G401.6 (cell line): Measurements from ENCODE around the gene DNAJC18.

Experiments used
- FAIRE-seq: peaks from 2 replicates; lab custom pipeline; 2012; peaks lifted over from hg19 to GRCh38; lab: Jason Lieb, UNC

The DNAJC18 gene

DNA sequence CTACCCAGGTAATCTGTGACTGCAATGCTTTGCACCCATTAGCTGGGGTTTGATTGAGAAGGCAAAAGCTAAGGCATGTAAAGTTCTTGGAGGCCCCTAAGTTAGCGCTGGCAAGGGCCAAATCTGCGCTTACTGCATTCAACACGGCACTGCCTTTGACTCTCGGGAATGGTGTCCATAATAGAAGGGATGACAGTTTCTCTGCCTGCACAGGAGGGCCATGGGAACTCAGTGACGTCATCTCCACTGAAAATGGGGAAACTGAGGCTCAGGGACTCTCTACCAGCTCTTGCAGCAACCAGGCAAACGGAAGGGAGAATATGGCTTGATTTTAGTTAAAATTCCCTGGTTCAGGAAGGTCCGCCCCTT, 35.9 kb downstream of the DNAJC18 start:
- FAIRE-seq, result no peak

DNA sequence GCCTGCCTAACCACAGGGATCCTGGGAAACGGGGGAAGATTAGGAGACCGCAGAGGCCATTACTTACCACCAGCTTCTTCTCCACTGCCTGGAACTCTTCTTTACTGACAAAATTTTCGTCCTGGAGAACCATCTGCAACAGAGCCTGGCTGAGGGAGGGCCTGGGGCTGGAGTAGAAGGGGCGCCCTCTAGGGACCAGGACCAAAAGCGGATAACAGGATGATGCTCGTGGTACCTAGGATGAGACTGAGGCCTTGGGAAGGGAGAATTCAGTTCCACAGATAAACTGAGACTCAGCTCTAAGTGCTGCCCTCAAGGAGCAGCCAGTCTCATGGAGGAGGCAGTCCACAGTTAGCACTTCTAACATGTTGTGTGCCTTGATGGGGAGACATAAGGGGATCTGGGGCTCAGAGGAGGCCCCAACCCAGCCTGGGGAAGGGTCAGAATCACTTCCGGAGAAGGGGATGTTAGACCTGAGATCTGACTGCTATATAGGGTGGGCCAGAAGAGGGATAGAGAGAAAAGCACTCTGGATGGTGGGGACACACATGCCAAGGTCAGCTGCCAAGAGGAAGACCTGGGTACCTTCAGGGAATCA, 36.7 kb downstream of the DNAJC18 start:
- FAIRE-seq, result no peak

DNA sequence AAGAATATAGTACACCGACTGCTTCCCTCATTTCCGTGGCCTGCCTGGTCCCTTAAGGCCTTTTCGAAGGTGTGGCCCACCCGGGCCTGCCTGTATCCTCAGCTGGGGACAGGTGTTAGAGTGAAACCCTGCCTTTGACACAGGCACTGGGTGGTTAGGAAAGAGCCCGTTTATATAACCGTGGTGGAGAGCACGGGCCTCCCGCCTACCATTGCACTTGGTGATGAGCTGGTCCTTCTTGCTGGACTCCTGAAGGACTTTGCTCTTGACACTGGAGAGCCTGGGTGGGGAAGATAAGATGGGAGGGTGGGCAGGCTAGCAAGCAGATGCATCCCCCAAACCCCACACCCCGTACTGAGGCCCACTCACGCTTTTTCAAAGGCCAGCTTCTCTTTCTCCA, 37.8 kb downstream of the DNAJC18 start:
- FAIRE-seq, result no peak

DNA sequence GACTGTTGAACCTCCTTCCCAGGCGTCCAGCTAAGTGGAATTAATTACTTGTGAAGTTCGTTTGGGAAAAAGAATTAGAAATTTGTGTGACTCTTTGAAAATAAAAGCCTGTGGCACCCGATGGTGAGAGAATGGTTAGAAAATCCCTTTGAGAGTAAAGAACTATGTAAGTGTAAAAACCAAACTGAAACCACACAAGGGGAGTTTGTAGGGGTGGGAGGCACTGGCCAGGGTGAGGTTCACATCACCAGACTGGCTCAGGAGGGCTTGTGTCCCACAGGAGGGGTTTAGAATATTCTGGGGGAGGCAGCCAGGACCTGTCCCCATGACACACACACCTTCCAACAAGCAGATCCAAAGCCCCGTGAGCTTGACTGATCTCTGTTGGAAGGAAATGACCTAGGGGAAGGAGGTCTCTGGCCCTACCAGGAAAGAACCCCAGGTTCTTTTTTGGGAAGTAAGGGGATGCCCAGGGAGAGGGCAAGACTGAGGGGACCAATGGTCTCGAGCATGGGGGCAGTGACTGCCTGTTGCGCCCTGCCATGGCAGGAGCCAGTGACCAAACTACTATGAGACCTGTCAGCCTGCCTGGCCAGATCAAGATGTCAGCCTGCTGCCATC, 39.7 kb downstream of the DNAJC18 start:
- no peak for FAIRE-seq

DNA sequence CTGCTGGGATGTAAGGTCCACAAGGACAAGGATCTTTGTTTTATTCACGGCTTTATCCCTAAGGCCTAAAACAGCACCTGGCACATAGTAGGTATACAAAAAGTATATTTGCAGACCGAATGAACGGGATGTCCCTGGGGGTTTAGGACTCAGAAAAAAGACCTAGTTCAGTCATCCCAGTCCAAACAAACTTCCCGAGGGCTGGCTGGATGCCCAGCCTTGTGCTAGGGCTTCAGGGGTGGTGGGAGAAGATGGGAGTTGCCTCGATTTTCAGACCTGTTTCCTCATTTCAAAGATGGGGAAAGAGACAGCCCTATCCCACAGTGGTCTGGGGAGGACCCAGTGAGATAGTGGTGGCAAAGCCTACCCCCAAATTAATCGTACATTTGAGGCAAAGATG, 41.4 kb downstream of the DNAJC18 start:
- no peak for FAIRE-seq

DNA sequence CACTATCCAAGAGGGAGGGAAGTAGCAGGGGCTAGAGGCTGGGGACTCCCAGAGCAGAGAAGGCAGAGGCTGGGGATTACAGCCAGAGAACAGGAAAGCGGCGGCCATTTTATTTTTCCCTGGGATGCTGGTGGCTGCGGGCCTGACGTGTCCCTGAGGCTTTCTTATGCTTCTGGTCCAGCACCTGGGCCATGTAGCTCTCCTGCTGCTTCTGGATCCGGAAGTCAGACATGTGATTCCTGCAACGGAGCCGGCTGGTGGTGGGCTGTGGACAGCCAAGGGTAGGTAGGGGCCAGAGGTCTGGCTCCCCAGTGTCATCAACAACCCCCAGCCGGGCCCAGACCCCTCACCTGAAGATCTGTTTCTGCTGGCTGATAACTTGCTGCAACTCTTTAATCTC, 42.6 kb downstream of the DNAJC18 start:
- no peak for FAIRE-seq

GRCh38 chr5:139395844-139396640, 43.3 kb downstream of the DNAJC18 start:
- FAIRE-seq, result no peak

DNA sequence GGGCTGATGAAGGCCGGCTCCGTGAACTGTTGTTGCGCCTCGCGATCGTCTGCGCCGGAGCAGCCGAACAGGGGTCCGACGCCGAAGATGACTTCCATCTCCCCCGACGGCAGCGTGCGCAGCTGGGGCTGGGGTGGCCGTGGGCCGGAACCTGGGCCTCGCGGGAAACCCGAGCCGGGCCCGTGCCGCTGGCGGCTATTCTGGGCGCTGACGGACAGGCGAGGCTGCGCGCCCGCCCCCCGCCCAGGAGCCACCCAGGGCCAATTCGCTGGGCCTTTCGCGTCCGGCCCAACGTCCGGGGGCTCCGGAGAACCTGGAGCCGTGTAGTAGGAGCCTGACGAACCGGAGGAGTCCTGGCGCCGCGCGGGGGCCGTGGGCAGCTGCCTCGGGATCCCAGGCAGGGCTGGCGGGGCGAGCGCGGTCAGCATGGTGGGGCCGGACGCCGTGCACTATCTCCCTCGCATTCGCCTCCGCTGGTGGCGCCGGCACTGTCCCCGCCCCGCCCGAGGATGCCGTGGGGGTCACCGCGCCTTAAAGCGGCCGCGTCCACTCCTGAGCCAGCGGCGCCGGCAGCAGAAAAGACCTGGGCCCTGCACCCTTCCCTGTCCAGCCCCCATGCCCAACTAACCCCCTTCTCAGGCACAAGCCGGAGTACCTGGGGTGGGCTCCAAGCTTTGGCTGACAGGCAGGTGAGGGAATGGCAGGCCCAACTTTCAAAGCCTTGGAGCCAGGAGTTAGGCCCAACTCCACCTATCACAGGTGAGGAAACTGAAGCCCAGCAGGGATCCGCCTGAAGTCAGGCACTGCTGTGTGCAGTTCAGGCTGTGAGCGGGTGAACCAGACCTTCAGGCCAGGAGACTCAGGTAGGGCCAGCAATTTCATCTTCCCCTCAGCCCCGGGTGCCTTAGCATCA, 44.4 kb downstream of the DNAJC18 start, which contains the start of gene PROB1:
TSS of gene PROB1 (minus strand) at position 451 of the 913 bp plus-strand sequence. CDS start at position 428, 23 bp downstream.
- no peak for FAIRE-seq

- no peak for FAIRE-seq
Measured at GRCh38 chr5:139394123-139394653, 45.1 kb downstream of the DNAJC18 start.

DNA sequence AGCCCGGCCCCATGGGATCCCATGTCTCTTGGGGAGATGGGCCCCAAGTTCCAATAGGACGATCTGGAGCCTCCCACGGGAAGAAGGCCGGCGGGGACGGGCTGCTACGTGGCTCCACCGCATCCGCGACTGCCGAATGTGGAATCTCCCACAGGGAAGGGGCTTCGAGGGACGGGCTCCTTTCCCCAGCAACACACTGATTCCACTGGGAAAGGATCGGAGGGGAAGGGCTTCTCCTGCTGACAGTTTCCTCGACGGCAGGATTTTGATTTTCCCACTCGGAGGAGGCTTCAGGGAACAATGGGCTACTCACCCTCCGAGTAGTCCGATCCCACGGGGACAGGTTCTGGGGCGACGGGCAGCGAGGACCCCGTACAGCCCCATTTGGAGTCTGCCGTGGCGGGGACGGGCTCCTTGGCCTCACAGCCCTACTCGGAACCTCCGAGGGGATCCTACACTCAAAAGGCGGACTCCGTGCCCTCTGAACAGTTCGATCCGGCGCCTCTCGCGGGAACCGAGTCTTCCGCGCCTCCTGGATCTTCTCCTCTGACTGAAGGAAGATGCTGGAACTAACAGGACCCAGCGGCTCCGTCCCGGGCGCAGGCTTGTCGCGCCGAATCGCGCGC, 45.7 kb downstream of the DNAJC18 start:
- no peak for FAIRE-seq

- FAIRE-seq, result no peak
Measured at GRCh38 chr5:139392678-139393496, 46.4 kb downstream of the DNAJC18 start.

- no peak for FAIRE-seq
Measured at GRCh38 chr5:139392324-139392677, 47.0 kb downstream of the DNAJC18 start.

GRCh38 chr5:139391570-139392323, 47.6 kb downstream of the DNAJC18 start:
- no peak for FAIRE-seq

DNA sequence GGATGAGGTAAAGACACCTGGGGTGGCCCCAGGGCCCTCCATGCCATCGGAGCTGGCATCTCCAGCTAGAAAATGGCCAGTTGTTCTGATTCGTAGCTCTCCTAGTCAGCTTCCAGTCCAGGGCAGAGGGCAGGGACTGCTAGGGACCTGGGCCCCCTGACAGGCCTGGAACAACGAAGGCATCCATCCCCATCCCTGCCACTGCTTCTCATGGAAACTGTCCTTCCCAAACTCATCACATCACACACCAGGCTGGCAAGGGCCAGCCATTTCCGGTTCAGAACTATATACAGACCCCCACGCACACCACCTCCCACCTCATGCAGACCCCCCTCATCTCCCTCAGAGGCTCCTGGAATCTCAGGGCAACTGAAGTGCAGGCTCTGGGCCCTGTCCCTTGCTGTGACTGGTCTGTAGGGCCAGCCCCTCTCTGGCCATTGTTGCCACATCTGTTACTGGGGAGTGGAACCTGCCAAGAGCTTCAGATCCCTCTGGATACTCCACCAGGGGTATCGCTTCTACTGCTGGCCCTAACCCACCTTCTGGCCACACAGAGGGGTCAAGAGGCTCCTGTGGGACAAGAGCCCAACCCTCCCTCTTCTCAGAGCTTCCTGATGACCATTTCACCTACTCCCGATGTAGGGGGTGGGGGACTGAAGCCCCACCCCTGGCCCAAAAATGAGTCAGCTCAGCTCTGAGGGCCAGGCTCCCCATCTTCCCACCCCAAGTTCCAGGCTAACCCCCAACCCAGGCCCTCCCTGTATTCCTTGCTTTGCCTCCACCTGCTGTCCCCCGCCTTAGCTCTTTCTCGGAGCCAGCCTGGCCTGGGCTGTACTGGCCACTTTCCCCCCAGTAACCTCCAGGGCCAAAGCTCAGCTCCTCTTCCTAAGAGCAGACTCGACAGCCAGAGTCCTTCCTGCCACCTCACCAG, 48.4 kb downstream of the DNAJC18 start:
- FAIRE-seq, result no peak

- no peak for FAIRE-seq
Measured at GRCh38 chr5:139389701-139390638, 49.4 kb downstream of the DNAJC18 start, which contains the start of gene MZB1. TSS of gene MZB1 (minus strand) at chr5:139389913. CDS start at chr5:139389856, 57 bp downstream.

- FAIRE-seq, result no peak
Measured at GRCh38 chr5:139388198-139388821, 51.0 kb downstream of the DNAJC18 start.

DNA sequence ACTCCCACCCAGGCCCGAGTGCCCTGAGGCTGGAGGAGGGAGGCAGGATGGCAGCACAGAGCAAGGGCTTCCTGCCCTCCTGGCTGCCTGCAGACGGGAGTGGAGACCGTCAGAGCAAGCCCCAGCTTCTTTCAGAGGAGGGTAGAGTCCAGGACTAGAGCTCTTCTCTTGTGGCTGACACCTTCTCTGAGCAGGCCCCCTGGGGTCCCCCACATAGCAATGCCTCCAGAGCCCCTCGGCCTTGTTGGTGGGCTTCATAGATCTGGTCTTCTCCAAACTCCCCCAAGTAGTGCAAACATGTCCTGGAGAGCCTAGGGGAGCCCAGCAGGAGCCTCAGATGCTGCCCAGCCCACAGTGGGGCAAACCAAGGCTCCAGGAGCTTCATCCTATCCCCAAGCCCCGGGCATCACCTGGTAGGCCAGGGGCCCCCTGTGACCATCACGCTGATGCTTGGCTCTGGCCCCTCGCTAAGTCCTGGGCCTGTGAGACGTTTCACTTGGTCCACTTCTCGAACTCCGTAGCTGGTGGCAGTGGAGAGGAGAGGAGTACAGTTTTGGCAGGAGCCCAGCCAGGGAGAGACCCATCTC, 51.6 kb downstream of the DNAJC18 start:
- no peak for FAIRE-seq
